Muscle layer of colon (tissue), 2 donors: ENCODE measurements around the gene NPAS2.

ENCODE experiments used
- H3K27ac ChIP-seq: one replicate; pipeline ENCODE4 v1.7.0; 2013; ENCODE audit warnings: low read depth, mild to moderate bottlenecking, low read length, moderate library complexity
- H3K27me3 ChIP-seq, 2 donors: one replicate each; pipeline ENCODE4 v1.7.0; 2013; ENCODE audit warnings: low read length in 2 of 2, mild to moderate bottlenecking in 2 of 2; ENCODE audit not compliant: insufficient read depth in 2 of 2, control insufficient read depth in 1 of 2
- H3K36me3 ChIP-seq: one replicate; pipeline ENCODE4 v1.7.0; 2013; ENCODE audit warnings: mild to moderate bottlenecking, low read length; ENCODE audit not compliant: insufficient read depth
- H3K4me1 ChIP-seq: one replicate; pipeline ENCODE4 v1.7.0; 2013; ENCODE audit warnings: mild to moderate bottlenecking, low read length; ENCODE audit not compliant: insufficient read depth
- H3K4me3 ChIP-seq, 2 donors: one replicate each; pipeline ENCODE4 v1.7.0; 2013; ENCODE audit warnings: low read length in 2 of 2, low read depth in 1 of 2, mild to moderate bottlenecking in 1 of 2, moderate library complexity in 1 of 2
- H3K9ac ChIP-seq: one replicate; pipeline ENCODE4 v1.7.0; 2013; ENCODE audit warnings: low read length
- H3K9me3 ChIP-seq: one replicate; pipeline ENCODE4 v1.7.0; 2013; ENCODE audit warnings: mild to moderate bottlenecking, low read length
- donor health status: abdominal sarcoma.
- donor health status: Adenocarcinoma of cecum.

Gene NPAS2

GRCh38 chr2:100859902-100860301 lies 40.0 kb downstream of the NPAS2 start:
- Histone ChIP-seq H3K4me1 (no peaks in the 10 kb centered on the region), H3K27me3 (no peaks in the 10 kb centered on the region), H3K27ac (no peak overlapping the region), H3K9me3 (no peaks in the 10 kb centered on the region), H3K36me3 (no peaks in the 10 kb centered on the region), H3K4me3 (no peak overlapping the region), H3K9ac (no peak overlapping the region)

GRCh38 chr2:100861340-100861739 lies 41.4 kb downstream of the NPAS2 start:
- no peak overlapping the region for H3K4me3 ChIP-seq
- H3K27me3 ChIP-seq = no peaks in the 10 kb centered on the region
- no peak overlapping the region for H3K27ac ChIP-seq
- H3K9me3 ChIP-seq = no peaks in the 10 kb centered on the region
- H3K36me3 ChIP-seq = no peaks in the 10 kb centered on the region
- no peaks in the 10 kb centered on the region for H3K4me1 ChIP-seq
- no peak overlapping the region for H3K9ac ChIP-seq

- Histone ChIP-seq H3K4me3 (no peak overlapping the region), H3K4me1 (no peaks in the 10 kb centered on the region)
These were observed 42.1 kb downstream of the NPAS2 start for GRCh38 chr2:100862081-100862480.

GRCh38 chr2:100865816-100866460 lies 46.0 kb downstream of the NPAS2 start:
- Histone ChIP-seq H3K36me3 (no peaks in the 10 kb centered on the region), H3K4me3 (no peak overlapping the region), H3K4me1 (no peaks in the 10 kb centered on the region), H3K9me3 (no peaks in the 10 kb centered on the region), H3K9ac (no peak overlapping the region), H3K27ac (no peak overlapping the region), H3K27me3 (no peaks in the 10 kb centered on the region)

More at GRCh38 chr2:100862081-100862480, 42.1 kb downstream of the NPAS2 start:
- Histone ChIP-seq H3K27me3 (no peaks in the 10 kb centered on the region), H3K9ac (no peak overlapping the region), H3K36me3 (no peaks in the 10 kb centered on the region), H3K27ac (no peak overlapping the region), H3K9me3 (no peaks in the 10 kb centered on the region)

- H3K36me3 ChIP-seq = no peaks in the 10 kb centered on the region
- H3K27me3 ChIP-seq = no peaks in the 10 kb centered on the region
- H3K27ac ChIP-seq = no peak overlapping the region
- no peaks in the 10 kb centered on the region for H3K9me3 ChIP-seq
- H3K4me3 ChIP-seq = no peak overlapping the region
- no peaks in the 10 kb centered on the region for H3K4me1 ChIP-seq
- H3K9ac ChIP-seq = no peak overlapping the region
These were observed 48.1 kb downstream of the NPAS2 start for GRCh38 chr2:100868083-100868482.

- Histone ChIP-seq H3K4me1 (no peaks in the 10 kb centered on the region), H3K27me3 (no peaks in the 10 kb centered on the region), H3K4me3 (no peak overlapping the region), H3K9me3 (no peaks in the 10 kb centered on the region), H3K9ac (no peak overlapping the region), H3K36me3 (no peaks in the 10 kb centered on the region), H3K27ac (no peak overlapping the region)
These were observed 49.2 kb downstream of the NPAS2 start for GRCh38 chr2:100869120-100869519.

GRCh38 chr2:100870652-100871531 lies 51.0 kb downstream of the NPAS2 start:
- no peaks in the 10 kb centered on the region for H3K4me1 ChIP-seq
- H3K9me3 ChIP-seq = no peaks in the 10 kb centered on the region
- H3K4me3 ChIP-seq = no peak overlapping the region
- no peak overlapping the region for H3K9ac ChIP-seq
- H3K27ac ChIP-seq = no peak overlapping the region
- no peaks in the 10 kb centered on the region for H3K36me3 ChIP-seq
- no peaks in the 10 kb centered on the region for H3K27me3 ChIP-seq

- no peak overlapping the region for H3K27ac ChIP-seq
- no peak overlapping the region for H3K4me3 ChIP-seq
- H3K9me3 ChIP-seq = no peaks in the 10 kb centered on the region
- no peaks in the 10 kb centered on the region for H3K36me3 ChIP-seq
- H3K9ac ChIP-seq = no peak overlapping the region
- no peaks in the 10 kb centered on the region for H3K27me3 ChIP-seq
- peaks cover 12% of the 10 kb centered on the region for H3K4me1 ChIP-seq
These were observed 55.7 kb downstream of the NPAS2 start for GRCh38 chr2:100875516-100876230.

- Histone ChIP-seq H3K9me3 (no peaks in the 10 kb centered on the region), H3K4me1 (peaks cover 12% of the 10 kb centered on the region), H3K36me3 (no peaks in the 10 kb centered on the region), H3K27ac (no peak overlapping the region), H3K27me3 (no peaks in the 10 kb centered on the region), H3K4me3 (no peak overlapping the region), H3K9ac (no peak overlapping the region)
These were observed 56.4 kb downstream of the NPAS2 start for GRCh38 chr2:100876231-100876860.

GRCh38 chr2:100877555-100877954 lies 57.6 kb downstream of the NPAS2 start:
- Histone ChIP-seq H3K27me3 (no peaks in the 10 kb centered on the region), H3K4me1 (peaks cover 12% of the 10 kb centered on the region), H3K4me3 (no peak overlapping the region), H3K36me3 (no peaks in the 10 kb centered on the region), H3K9ac (no peak overlapping the region), H3K27ac (peak overlapping the region; percentile 63), H3K9me3 (no peaks in the 10 kb centered on the region)
